GM23338 (cell line): Measurements from ENCODE around the gene BCDIN3D. TPM values are rescaled to one million over a fixed set of nuclear protein-coding genes. Genes with fewer than 3 reads are reported as not detected.

ENCODE experiments used
- ATAC-seq: fragments of 200-7000 bp; cut with Tn5 transposase; 3 replicates; pipeline ENCODE4 v1.9.1; 2020
- DNase-seq: peaks from one replicate; pipeline ENCODE4 v3.0.0-alpha.2; 2015; ENCODE audit warnings: low spot score
- H2AFZ ChIP-seq: fragments of 200-600 bp; sonication (generic); 2 replicates; pipeline ENCODE4 v1.8.0; 2016; ENCODE audit warnings: antibody characterized with exemption, mild to moderate bottlenecking, moderate library complexity
- H3F3A ChIP-seq: fragments of 200-600 bp; sonication (generic); replicated peaks from 2 replicates; pipeline ENCODE4 v1.8.0; 2017; ENCODE audit warnings: antibody characterized with exemption, mixed run types, low read depth
- H3K27ac ChIP-seq: fragments of 200-600 bp; sonication (generic); 2 replicates; pipeline ENCODE4 v1.6.1; 2016; ENCODE audit warnings: low read depth
- H3K27me3 ChIP-seq: fragments of 200-600 bp; sonication (generic); 2 replicates; pipeline ENCODE4 v1.8.0; 2016; ENCODE audit warnings: mild to moderate bottlenecking, mixed run types, moderate library complexity; ENCODE audit not compliant: insufficient read depth
- H3K36me3 ChIP-seq: fragments of 200-600 bp; sonication (generic); 2 replicates; pipeline ENCODE4 v1.8.0; 2016; ENCODE audit warnings: mild to moderate bottlenecking; ENCODE audit not compliant: insufficient read depth
- H3K4me1 ChIP-seq: fragments of 200-600 bp; sonication (generic); 2 replicates; pipeline ENCODE4 v1.8.0; 2016; ENCODE audit warnings: mild to moderate bottlenecking, moderate library complexity; ENCODE audit not compliant: insufficient read depth
- H3K4me2 ChIP-seq: fragments of 200-600 bp; sonication (generic); 2 replicates; pipeline ENCODE4 v1.7.1; 2017; ENCODE audit warnings: mixed run types
- H3K4me3 ChIP-seq: fragments of 200-600 bp; sonication (generic); 2 replicates; pipeline ENCODE4 v1.6.1; 2016; ENCODE audit warnings: mixed run types
- H3K79me2 ChIP-seq: fragments of 200-600 bp; sonication (generic); replicated peaks from 2 replicates; pipeline ENCODE4 v1.8.0; 2017; ENCODE audit warnings: mild to moderate bottlenecking; ENCODE audit not compliant: insufficient read depth
- H3K9me2 ChIP-seq: fragments of 200-600 bp; sonication (generic); 2 replicates; pipeline ENCODE4 v1.8.0; 2017; ENCODE audit not compliant: insufficient read depth
- H4K20me1 ChIP-seq: fragments of 200-600 bp; sonication (generic); replicated peaks from 2 replicates; pipeline ENCODE4 v1.8.0; 2017; ENCODE audit warnings: mild to moderate bottlenecking; ENCODE audit not compliant: insufficient read depth
- H3K27ac Mint-ChIP-seq: 2 replicates; pipeline ENCODE4 v1.8.0; 2020; ENCODE audit warnings: inconsistent platforms, mild to moderate bottlenecking, moderate library complexity, mixed read lengths
- H3K27me3 Mint-ChIP-seq: 3 replicates; pipeline ENCODE4 v1.8.0; 2022; ENCODE audit warnings: low read depth, mild to moderate bottlenecking, moderate library complexity, mixed read lengths, inconsistent platforms; ENCODE audit not compliant: insufficient read depth, poor library complexity
- H3K36me3 Mint-ChIP-seq: 3 replicates; pipeline ENCODE4 v1.8.0; 2021; ENCODE audit warnings: low read depth, mild to moderate bottlenecking, inconsistent platforms, moderate library complexity, mixed read lengths
- H3K4me1 Mint-ChIP-seq: 3 replicates; pipeline ENCODE4 v1.8.0; 2020; ENCODE audit warnings: mild to moderate bottlenecking, inconsistent platforms, mixed read lengths
- H3K4me3 Mint-ChIP-seq: 3 replicates; pipeline ENCODE4 v1.8.0; 2021; ENCODE audit warnings: moderate library complexity, mild to moderate bottlenecking, inconsistent platforms, mixed read lengths
- H3K9me3 Mint-ChIP-seq: 3 replicates; pipeline ENCODE4 v1.8.0; 2020; ENCODE audit warnings: moderate library complexity, mild to moderate bottlenecking, inconsistent platforms, mixed read lengths
- JUNB ChIP-seq: IDR thresholded peaks from one replicate; pipeline ENCODE4 v1.6.1; 2016; ENCODE audit warnings: antibody characterized with exemption; ENCODE audit not compliant: unreplicated experiment
- NANOG ChIP-seq: IDR thresholded peaks from 2 replicates; pipeline ENCODE4 v1.6.1; 2016; ENCODE audit warnings: antibody characterized with exemption, borderline replicate concordance
- ZNF114 ChIP-seq: fragments of 250-450 bp; sonication (Bioruptor Pico); IDR thresholded peaks from 2 replicates; pipeline ENCODE4 v1.5.0; 2020; ENCODE audit warnings: mild to moderate bottlenecking, moderate library complexity
- ZNF331 ChIP-seq: fragments of 250-450 bp; sonication (Bioruptor Pico); IDR thresholded peaks from 2 replicates; pipeline ENCODE4 v1.5.0; 2020; ENCODE audit warnings: low read depth, mild to moderate bottlenecking, moderate library complexity
- ZNF462 ChIP-seq: fragments of 250-450 bp; sonication (Bioruptor Pico); IDR thresholded peaks from 2 replicates; pipeline ENCODE4 v1.5.0; 2020; ENCODE audit warnings: mild to moderate bottlenecking, moderate library complexity
- polyA plus RNA-seq: library from polyadenylated mRNA; unstranded; fragments of >200 nt; fragmentation: Nextera tagmentation; extraction: Ambion mirVana; gene quantifications from 2 replicates; pipeline ENCODE4 v1.2.1, GENCODE V29; 2016
- total RNA-seq: library from RNA; depleted of rRNA; stranded (reverse); fragments of >200 nt; shearing (Covaris generic); gene quantifications from 2 replicates; pipeline ENCODE4 v1.2.3, GENCODE V29; 2014

Gene BCDIN3D
- total and polyA plus RNA-seq, 2 experiments from 2014 or later: 1.4 to 1.8 TPM

- TF ChIP-seq ZNF462 (CRISPR knock-in tag): no peak
- TF ChIP-seq JUNB: no peak
- no peak for TF ChIP-seq NANOG
These were observed 42.3 kb downstream of the BCDIN3D start (continued) for GRCh38 chr12:49800421-49801140.

GRCh38 chr12:49798934-49799333, 44.0 kb downstream of the BCDIN3D start:
- Mint-ChIP-seq H3K4me1 (no peaks in the 10 kb centered on the region), H3K4me3 (no peak overlapping the region; the same call in 2 of the 3 replicates), H3K27me3 (peaks cover 9% of the 10 kb centered on the region), H3K9me3 (no peaks in the 10 kb centered on the region), H3K36me3 (peaks cover 18% of the 10 kb centered on the region), H3K27ac (no peak overlapping the region)
- no peak for DNase-seq
- Histone ChIP-seq H3K27ac (no peak overlapping the region), H3K4me1 (no peaks in the 10 kb centered on the region), H3K4me3 (no peak overlapping the region), H2AFZ (no peak overlapping the region), H3K36me3 (no peaks in the 10 kb centered on the region), H3K9me2 (no peaks in the 10 kb centered on the region), H4K20me1 (0 out of 2 replicates have a peak, but pooled peaks cover 3% of the 10 kb centered on the region), H3F3A (no peaks in the 10 kb centered on the region), H3K4me2 (no peak overlapping the region), H3K79me2 (no peaks in the 10 kb centered on the region), H3K27me3 (no peaks in the 10 kb centered on the region)
- peak; percentile 34 for ATAC-seq
- TF ChIP-seq ZNF462 (CRISPR knock-in tag): no peak
- TF ChIP-seq ZNF114 (CRISPR knock-in tag): no peak
- no peak for TF ChIP-seq ZNF331 (CRISPR knock-in tag)
